SK-N-SH (cell line): ENCODE measurements around the gene TP53I13. TPM values are rescaled to one million over a fixed set of nuclear protein-coding genes. Genes with fewer than 3 reads are reported as not detected.

Source experiments
- CTCF ChIA-PET: fragments of 300-600, 350-600 bp; formaldehyde crosslinking; extraction: SDS; loops from one replicate; lab custom pipeline; 2021; lab: Yijun Ruan, JAX
- POLR2A ChIA-PET: fragments of 350-600 bp; sonication (Branson Sonifier 250); formaldehyde crosslinking; extraction: SDS; loops from one replicate; lab custom pipeline; 2020; ENCODE audit warnings: antibody characterized with exemption, inconsistent platforms; lab: Yijun Ruan, JAX
- DNase-seq: peaks from one replicate; pipeline ENCODE4 v3.0.0; 2012
- H2AFZ ChIP-seq: fragments of 200-600 bp; sonication (generic); 2 replicates; pipeline ENCODE4 v1.8.1; 2016; ENCODE audit warnings: antibody characterized with exemption, mild to moderate bottlenecking, low read depth
- H3F3A ChIP-seq: fragments of 200-600 bp; sonication (generic); replicated peaks from 2 replicates; pipeline ENCODE3; 2016; ENCODE audit warnings: antibody characterized with exemption, mild to moderate bottlenecking; ENCODE audit not compliant: insufficient read depth
- H3K27ac ChIP-seq, 2 experiments: fragments of 200-500 bp in 1 of 2; fragments of 200-600 bp in 1 of 2; sonication (Bioruptor generic) in 1 of 2; sonication (generic), shearing (Covaris generic) in 1 of 2; 2 replicates each; pipeline versions ENCODE4 v1.5.1 to v1.6.1; 2014 to 2016; ENCODE audit warnings: low read depth in 2 of 2, inconsistent platforms in 1 of 2, low read length in 1 of 2, mild to moderate bottlenecking in 1 of 2, mixed read lengths in 1 of 2
- H3K27me3 ChIP-seq: fragments of 200-600 bp; sonication (generic), shearing (Covaris generic); 2 replicates; pipeline ENCODE4 v1.6.1; 2016; ENCODE audit warnings: mixed run types; ENCODE audit not compliant: insufficient read depth
- H3K36me3 ChIP-seq, 2 experiments: fragments of 200-500 bp in 1 of 2; fragments of 200-600 bp in 1 of 2; sonication (Bioruptor generic) in 1 of 2; sonication (generic) in 1 of 2; replicated peaks in 1 of 2; 2 replicates each; pipeline versions ENCODE3 to v1.5.1; 2014 to 2016; ENCODE audit warnings: low read length in 1 of 2, mild to moderate bottlenecking in 1 of 2; ENCODE audit not compliant: insufficient read depth in 2 of 2, control insufficient read depth in 1 of 2
- H3K4me1 ChIP-seq, 2 experiments: fragments of 200-500 bp in 1 of 2; fragments of 200-600 bp in 1 of 2; sonication (Bioruptor generic) in 1 of 2; sonication (generic), shearing (Covaris generic) in 1 of 2; 2 replicates each; pipeline versions ENCODE4 v1.5.1 to v1.6.1; 2014 to 2016; ENCODE audit warnings: low read depth in 1 of 2, low read length in 1 of 2, mixed run types in 1 of 2; ENCODE audit not compliant: insufficient read depth in 2 of 2, control insufficient read depth in 1 of 2
- H3K4me2 ChIP-seq: fragments of 200-600 bp; sonication (generic), shearing (Covaris generic); 2 replicates; pipeline ENCODE4 v1.6.1; 2017; ENCODE audit warnings: mixed run types
- H3K4me3 ChIP-seq, 2 experiments: fragments of 200-500 bp in 1 of 2; fragments of 200-600 bp in 1 of 2; sonication (Bioruptor generic) in 1 of 2; sonication (generic), shearing (Covaris generic) in 1 of 2; 2 replicates each; pipeline versions ENCODE4 v1.5.1 to v1.8.1; 2014 to 2016; ENCODE audit warnings: low read depth in 2 of 2, inconsistent platforms in 1 of 2, low read length in 1 of 2, mild to moderate bottlenecking in 1 of 2, mixed read lengths in 1 of 2, moderate library complexity in 1 of 2
- H3K79me2 ChIP-seq: fragments of 200-600 bp; sonication (generic); 2 replicates; pipeline ENCODE4 v1.8.1; 2017; ENCODE audit warnings: mild to moderate bottlenecking; ENCODE audit not compliant: insufficient read depth
- H3K9ac ChIP-seq: fragments of 200-600 bp; sonication (generic); 2 replicates; pipeline ENCODE4 v1.6.1; 2017; ENCODE audit warnings: mixed run types
- H3K9me2 ChIP-seq: fragments of 200-600 bp; sonication (generic); 2 replicates; pipeline ENCODE4 v1.6.1; 2017; ENCODE audit warnings: mixed run types
- H3K9me3 ChIP-seq: fragments of 200-600 bp; sonication (generic); 2 replicates; pipeline ENCODE4 v1.6.1; 2017; ENCODE audit warnings: mixed run types, mild to moderate bottlenecking, moderate library complexity
- H4K20me1 ChIP-seq: fragments of 200-600 bp; sonication (generic); 2 replicates; pipeline ENCODE4 v1.6.1; 2017; ENCODE audit warnings: mild to moderate bottlenecking, mixed run types; ENCODE audit not compliant: insufficient read depth
- CHD2 ChIP-seq: fragments of 150-350 bp; IDR thresholded peaks from 2 replicates; pipeline ENCODE4 v1.6.1; 2018; ENCODE audit warnings: low read length; ENCODE audit not compliant: partially characterized antibody
- CTCF ChIP-seq: fragments of 200-600 bp; sonication (generic); IDR thresholded peaks from 2 replicates; pipeline ENCODE4 v1.6.1; 2017; ENCODE audit warnings: antibody characterized with exemption, mild to moderate bottlenecking, moderate library complexity
- ELF1 ChIP-seq: IDR thresholded peaks from 2 replicates; pipeline ENCODE4 v1.4.0; 2012
- EP300 ChIP-seq, 2 experiments: IDR thresholded peaks; 2 replicates each; pipeline versions ENCODE4 v1.4.0 to v1.6.1; 2012; ENCODE audit warnings: borderline replicate concordance in 1 of 2, low read depth in 1 of 2, low read length in 1 of 2
- FOSL2 ChIP-seq: IDR thresholded peaks from 2 replicates; pipeline ENCODE4 v1.4.0; 2012; ENCODE audit warnings: low read depth, mild to moderate bottlenecking, moderate library complexity, borderline replicate concordance
- FOXJ3 ChIP-seq: sonication (generic); formaldehyde crosslinking; IDR thresholded peaks from 2 replicates; pipeline ENCODE4 v1.5.1; 2020; ENCODE audit warnings: mild to moderate bottlenecking, missing genetic modification reagents
- MEF2A ChIP-seq: IDR thresholded peaks from 2 replicates; pipeline ENCODE4 v1.4.0; 2012; ENCODE audit warnings: low read depth, borderline replicate concordance
- PBX3 ChIP-seq: IDR thresholded peaks from 2 replicates; pipeline ENCODE4; 2012
- POLR2AphosphoS5 ChIP-seq: IDR thresholded peaks from 2 replicates; pipeline ENCODE4 v1.6.1; 2012; ENCODE audit warnings: low read depth, low read length
- RFX5 ChIP-seq: IDR thresholded peaks from 2 replicates; pipeline ENCODE4 v1.6.1; 2012; ENCODE audit warnings: mild to moderate bottlenecking, improper control_type of control experiment, low read length
- WGBS: methylation state at CpG from one replicate; pipeline ENCODE4 v1.1.6; 2017; ENCODE audit warnings: low lambda C conversion rate; 5-methylcytosine and 5-hydroxymethylcytosine counted together
- polyA plus RNA-seq, 3 experiments: library from polyadenylated mRNA; depleted of rRNA; stranded (reverse); fragments of >200 nt; gene quantifications; 2 replicates each; pipeline ENCODE4 v1.2.3, GENCODE V29; 2012
- TF ChIP-seq, protein P1 (sequence below): IDR thresholded peaks from 2 replicates; pipeline ENCODE4 v1.4.0; 2012; ENCODE audit warnings: low read depth, borderline replicate concordance

The TP53I13 gene
- polyA plus RNA-seq, 1 of the 3 experiments (the other 2 are of a cell fraction) = 39.2 TPM

DNA sequence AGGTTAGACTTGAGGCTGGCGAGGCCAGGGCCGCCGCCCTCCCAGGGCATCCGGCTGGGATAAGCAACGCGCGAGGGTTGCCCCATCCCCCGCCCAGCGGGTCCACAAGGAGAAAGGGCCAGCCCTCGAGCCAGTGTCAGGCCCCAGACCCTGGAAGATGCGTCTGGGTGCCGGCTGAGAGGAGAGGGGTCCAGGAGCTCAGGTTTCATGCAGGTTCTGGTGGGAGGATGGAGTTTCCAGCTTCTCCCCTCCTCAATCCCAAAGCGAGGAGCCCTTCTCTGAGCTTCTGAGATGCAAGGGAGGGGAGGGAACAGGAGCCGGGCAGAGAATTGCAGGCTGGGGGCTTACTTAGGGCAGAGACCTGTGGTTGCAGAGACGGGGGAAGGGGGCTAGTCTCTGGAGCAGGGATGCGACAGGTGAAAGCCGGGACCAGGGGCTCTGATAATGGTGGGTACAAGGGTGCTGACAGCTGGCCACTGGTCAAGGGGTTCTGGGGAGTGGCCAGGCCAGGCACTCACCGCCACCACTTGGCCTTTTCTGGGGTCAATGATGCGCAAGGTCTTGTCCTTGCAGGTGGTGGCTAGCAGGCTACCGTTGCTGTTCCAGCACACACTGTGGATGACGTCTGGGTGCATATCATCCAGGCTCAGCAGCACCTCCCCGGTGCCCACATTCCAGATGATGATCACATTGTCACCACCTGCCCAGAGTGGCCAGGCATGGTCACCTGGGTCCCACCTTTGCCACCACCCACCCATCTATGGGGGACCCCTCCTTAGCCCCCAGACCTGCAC lies 50.0 kb downstream of the TP53I13 start:
- no peaks in the 10 kb centered on the region for H3K9me2 ChIP-seq
- H3K36me3 ChIP-seq = peaks cover 0 to 13% of the 10 kb centered on the region in 2 experiments
- H3K27me3 ChIP-seq = no peaks in the 10 kb centered on the region
- no peak overlapping the region; a peak in 1 of 4 replicates for H3K4me3 ChIP-seq
- no peaks in the 10 kb centered on the region for H4K20me1 ChIP-seq
- H3F3A ChIP-seq = no peaks in the 10 kb centered on the region
- 88% methylated on average over 10 of the region's 22 CpGs for WGBS
- peak overlapping the region in 1 of 2 experiments; percentile 40; a peak in 1 of 4 replicates for H3K27ac ChIP-seq
- H3K79me2 ChIP-seq = no peaks in the 10 kb centered on the region
- H3K4me1 ChIP-seq = peaks cover 20 to 50% of the 10 kb centered on the region in 2 experiments; a peak in 3 of 4 replicates
- DNase-seq = no peak
- TF ChIP-seq CTCF = no peak
- TF ChIP-seq POLR2AphosphoS5 = no peak
- no peak for TF ChIP-seq FOXJ3 (CRISPR knock-in tag)
- TF ChIP-seq MEF2A = no peak
- TF ChIP-seq CHD2 = no peak
- TF ChIP-seq PBX3 = no peak
- no peak for TF ChIP-seq FOSL2
- TF ChIP-seq, protein P1, sequence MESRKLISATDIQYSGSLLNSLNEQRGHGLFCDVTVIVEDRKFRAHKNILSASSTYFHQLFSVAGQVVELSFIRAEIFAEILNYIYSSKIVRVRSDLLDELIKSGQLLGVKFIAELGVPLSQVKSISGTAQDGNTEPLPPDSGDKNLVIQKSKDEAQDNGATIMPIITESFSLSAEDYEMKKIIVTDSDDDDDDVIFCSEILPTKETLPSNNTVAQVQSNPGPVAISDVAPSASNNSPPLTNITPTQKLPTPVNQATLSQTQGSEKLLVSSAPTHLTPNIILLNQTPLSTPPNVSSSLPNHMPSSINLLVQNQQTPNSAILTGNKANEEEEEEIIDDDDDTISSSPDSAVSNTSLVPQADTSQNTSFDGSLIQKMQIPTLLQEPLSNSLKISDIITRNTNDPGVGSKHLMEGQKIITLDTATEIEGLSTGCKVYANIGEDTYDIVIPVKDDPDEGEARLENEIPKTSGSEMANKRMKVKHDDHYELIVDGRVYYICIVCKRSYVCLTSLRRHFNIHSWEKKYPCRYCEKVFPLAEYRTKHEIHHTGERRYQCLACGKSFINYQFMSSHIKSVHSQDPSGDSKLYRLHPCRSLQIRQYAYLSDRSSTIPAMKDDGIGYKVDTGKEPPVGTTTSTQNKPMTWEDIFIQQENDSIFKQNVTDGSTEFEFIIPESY = no peak
- TF ChIP-seq ELF1 = no peak
- no peak for TF ChIP-seq EP300 (IDR thresholded peaks at IDR 0.05; ENCODE audit: borderline replicate concordance in 1 of 2, low read depth in 1 of 2, low read length in 1 of 2)
- TF ChIP-seq RFX5 = no peak
- POLR2A ChIA-PET = interaction anchor here (0.8 to 1.3 kb wide), 2 partner anchors 27 to 313 kb away, joined by 3 read pairs; no protein-coding TSS in a partner anchor
- no peak overlapping the region for H2AFZ ChIP-seq
- H3K4me2 ChIP-seq = no peak overlapping the region
- H3K9ac ChIP-seq = no peak overlapping the region
- CTCF ChIA-PET = interaction anchor here (0.9 to 2.5 kb wide), 17 partner anchors 10 to 475 kb away, joined by 3 to 12 read pairs (median 5); partner anchors contain the start of gene SSH2
- no peaks in the 10 kb centered on the region for H3K9me3 ChIP-seq
